ENCODE measurements around the gene NHERF1.
A peak's percentile ranks its signal among the peaks of the same experiment; 100 is the strongest.

The NHERF1 gene

DNA sequence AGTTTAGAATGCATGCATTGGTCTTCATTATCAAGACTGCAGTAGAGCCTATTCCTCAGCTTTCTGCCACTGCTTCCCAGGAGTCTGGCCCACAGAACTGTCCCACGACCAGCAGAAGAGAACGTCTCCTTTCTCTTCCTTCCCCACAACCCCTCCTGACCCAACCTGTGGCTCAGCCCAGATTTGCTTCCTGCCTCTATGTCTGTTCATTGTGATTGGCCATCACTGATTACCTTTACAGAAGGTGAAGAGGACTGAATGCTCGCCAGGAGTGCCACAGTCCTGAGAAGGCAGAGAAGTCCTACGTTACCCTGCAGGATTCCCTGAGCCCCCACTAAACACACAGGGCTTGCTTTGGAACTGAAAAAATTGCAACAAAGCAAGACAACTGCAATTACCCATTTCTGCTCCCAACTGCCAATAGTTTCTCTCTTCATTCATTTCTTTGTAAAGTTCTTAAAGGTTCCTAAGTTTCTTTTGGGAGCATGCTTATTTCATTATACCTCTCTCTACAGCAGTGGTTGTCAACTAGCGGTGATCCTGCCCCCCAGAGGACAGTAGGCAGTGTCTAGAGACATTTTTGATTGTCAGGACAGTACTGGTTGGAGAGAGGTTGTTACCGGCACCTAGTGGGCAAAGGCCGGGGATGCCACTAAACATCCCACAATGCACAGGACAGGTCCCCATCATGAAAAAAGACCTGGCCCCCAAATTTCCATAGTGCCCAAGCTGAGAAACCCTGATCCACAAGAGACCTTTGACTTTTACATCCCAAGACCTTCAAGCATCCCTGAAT lies 32.2 kb downstream of the NHERF1 start (continued):
- TF ChIP-seq, protein P1, sequence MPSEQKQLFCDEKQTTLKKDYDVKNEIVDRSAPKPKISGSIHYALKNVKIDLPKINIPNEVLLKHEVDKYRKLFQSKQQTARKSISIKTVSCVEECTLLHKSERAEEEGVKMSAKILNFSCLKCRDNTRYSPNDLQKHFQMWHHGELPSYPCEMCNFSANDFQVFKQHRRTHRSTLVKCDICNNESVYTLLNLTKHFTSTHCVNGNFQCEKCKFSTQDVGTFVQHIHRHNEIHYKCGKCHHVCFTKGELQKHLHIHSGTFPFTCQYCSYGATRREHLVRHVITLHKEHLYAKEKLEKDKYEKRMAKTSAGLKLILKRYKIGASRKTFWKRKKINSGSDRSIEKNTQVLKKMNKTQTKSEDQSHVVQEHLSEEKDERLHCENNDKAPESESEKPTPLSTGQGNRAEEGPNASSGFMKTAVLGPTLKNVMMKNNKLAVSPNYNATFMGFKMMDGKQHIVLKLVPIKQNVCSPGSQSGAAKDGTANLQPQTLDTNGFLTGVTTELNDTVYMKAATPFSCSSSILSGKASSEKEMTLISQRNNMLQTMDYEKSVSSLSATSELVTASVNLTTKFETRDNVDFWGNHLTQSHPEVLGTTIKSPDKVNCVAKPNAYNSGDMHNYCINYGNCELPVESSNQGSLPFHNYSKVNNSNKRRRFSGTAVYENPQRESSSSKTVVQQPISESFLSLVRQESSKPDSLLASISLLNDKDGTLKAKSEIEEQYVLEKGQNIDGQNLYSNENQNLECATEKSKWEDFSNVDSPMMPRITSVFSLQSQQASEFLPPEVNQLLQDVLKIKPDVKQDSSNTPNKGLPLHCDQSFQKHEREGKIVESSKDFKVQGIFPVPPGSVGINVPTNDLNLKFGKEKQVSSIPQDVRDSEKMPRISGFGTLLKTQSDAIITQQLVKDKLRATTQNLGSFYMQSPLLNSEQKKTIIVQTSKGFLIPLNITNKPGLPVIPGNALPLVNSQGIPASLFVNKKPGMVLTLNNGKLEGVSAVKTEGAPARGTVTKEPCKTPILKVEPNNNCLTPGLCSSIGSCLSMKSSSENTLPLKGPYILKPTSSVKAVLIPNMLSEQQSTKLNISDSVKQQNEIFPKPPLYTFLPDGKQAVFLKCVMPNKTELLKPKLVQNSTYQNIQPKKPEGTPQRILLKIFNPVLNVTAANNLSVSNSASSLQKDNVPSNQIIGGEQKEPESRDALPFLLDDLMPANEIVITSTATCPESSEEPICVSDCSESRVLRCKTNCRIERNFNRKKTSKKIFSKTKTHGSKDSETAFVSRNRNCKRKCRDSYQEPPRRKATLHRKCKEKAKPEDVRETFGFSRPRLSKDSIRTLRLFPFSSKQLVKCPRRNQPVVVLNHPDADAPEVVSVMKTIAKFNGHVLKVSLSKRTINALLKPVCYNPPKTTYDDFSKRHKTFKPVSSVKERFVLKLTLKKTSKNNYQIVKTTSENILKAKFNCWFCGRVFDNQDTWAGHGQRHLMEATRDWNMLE (tag by site-specific recombination; conservative IDR thresholded peaks at IDR 0.05; ENCODE audit: low read depth) = no peak
- TF ChIP-seq ZNF560 (tag by site-specific recombination; IDR thresholded peaks at IDR 0.05; ENCODE audit: borderline replicate concordance) (no peak), ZNF341 (tag by site-specific recombination; IDR thresholded peaks at IDR 0.05; ENCODE audit: low read depth) (no peak), HOXD13 (CRISPR knock-in tag; IDR thresholded peaks at IDR 0.05; ENCODE audit: borderline replicate concordance) (no peak), ZNF654 (tag by site-specific recombination; IDR thresholded peaks at IDR 0.05; ENCODE audit: low read depth) (peak; percentile 41), ZNF660 (tag by site-specific recombination; IDR thresholded peaks at IDR 0.05) (peak; percentile 70; the same call in 1 of the 2 replicates), OSR2 (tag by site-specific recombination; IDR thresholded peaks at IDR 0.05) (no peak), RBAK (tag by site-specific recombination; IDR thresholded peaks at IDR 0.05) (no peak), EGR2 (tag by site-specific recombination; IDR thresholded peaks at IDR 0.05; ENCODE audit: low read depth) (no peak)

DNA sequence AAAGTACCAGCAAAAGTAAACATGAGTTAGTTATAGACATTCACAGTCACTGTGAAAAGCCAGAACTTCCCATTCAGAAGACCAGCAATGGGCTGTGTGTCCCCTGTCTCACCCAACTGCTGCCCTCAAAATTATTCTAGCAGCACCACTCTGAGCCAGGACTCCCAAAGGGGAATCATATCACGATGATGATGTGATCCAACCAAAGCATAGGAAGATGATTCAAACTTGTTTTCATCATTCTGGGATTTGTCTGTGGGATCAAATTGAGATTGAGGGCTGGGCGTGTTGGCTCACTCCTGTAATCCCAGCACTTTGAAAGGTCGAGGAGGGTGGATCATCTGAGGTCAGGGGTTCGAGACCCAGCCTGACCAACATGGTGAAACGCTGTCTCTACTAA lies 34.1 kb downstream of the NHERF1 start:
- POLR2A ChIA-PET = no interaction called here
- H3K27ac ChIP-seq (ENCODE audit: extremely low read depth, low read depth, low read length) = no peak overlapping the region
- CTCF ChIA-PET = interaction anchor here (0.6 to 12.4 kb wide), 4 partner anchors 9 to 125 kb away, joined by 3 to 120 read pairs (median 39); no protein-coding TSS in a partner anchor
- H3K36me3 ChIP-seq (ENCODE audit: control insufficient read depth in 2 of 2, insufficient read depth in 1 of 2, low read length in 2 of 2) = peaks cover 3 to 60% of the 10 kb centered on the region in 2 experiments; a peak in 2 of 3 replicates
- TF ChIP-seq ZNF146 (tag by site-specific recombination; IDR thresholded peaks at IDR 0.05) = no peak
- no peak for TF ChIP-seq ZNF2 (tag by site-specific recombination; IDR thresholded peaks at IDR 0.05)
- TF ChIP-seq IKZF3 (tag by site-specific recombination; IDR thresholded peaks at IDR 0.05) = no peak
- TF ChIP-seq, protein P2, sequence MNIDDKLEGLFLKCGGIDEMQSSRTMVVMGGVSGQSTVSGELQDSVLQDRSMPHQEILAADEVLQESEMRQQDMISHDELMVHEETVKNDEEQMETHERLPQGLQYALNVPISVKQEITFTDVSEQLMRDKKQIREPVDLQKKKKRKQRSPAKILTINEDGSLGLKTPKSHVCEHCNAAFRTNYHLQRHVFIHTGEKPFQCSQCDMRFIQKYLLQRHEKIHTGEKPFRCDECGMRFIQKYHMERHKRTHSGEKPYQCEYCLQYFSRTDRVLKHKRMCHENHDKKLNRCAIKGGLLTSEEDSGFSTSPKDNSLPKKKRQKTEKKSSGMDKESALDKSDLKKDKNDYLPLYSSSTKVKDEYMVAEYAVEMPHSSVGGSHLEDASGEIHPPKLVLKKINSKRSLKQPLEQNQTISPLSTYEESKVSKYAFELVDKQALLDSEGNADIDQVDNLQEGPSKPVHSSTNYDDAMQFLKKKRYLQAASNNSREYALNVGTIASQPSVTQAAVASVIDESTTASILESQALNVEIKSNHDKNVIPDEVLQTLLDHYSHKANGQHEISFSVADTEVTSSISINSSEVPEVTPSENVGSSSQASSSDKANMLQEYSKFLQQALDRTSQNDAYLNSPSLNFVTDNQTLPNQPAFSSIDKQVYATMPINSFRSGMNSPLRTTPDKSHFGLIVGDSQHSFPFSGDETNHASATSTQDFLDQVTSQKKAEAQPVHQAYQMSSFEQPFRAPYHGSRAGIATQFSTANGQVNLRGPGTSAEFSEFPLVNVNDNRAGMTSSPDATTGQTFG (tag by site-specific recombination; IDR thresholded peaks at IDR 0.05; ENCODE audit: borderline replicate concordance) = no peak
- no peak for TF ChIP-seq ZFP69B (tag by site-specific recombination; IDR thresholded peaks at IDR 0.05)
- no peaks in the 10 kb centered on the region for H3K4me1 ChIP-seq (ENCODE audit: control insufficient read depth, insufficient read depth, low read length)
- no peak overlapping the region for H3K4me3 ChIP-seq (ENCODE audit: low read depth, low read length)
- H3K9me3 ChIP-seq (ENCODE audit: control insufficient read depth, insufficient read depth, low read depth, low read length) = no peaks in the 10 kb centered on the region
